Measurements from ENCODE around the gene SRD5A1. TPM values are rescaled to one million over a fixed set of nuclear protein-coding genes. Genes with fewer than 3 reads are reported as not detected.

SRD5A1 gene
- total and polyA plus RNA-seq, 2 of the 8 experiments (the other 6 are each of a cell fraction or from before 2014, with no cell fraction given) = 34.7 to 42.4 TPM

DNA sequence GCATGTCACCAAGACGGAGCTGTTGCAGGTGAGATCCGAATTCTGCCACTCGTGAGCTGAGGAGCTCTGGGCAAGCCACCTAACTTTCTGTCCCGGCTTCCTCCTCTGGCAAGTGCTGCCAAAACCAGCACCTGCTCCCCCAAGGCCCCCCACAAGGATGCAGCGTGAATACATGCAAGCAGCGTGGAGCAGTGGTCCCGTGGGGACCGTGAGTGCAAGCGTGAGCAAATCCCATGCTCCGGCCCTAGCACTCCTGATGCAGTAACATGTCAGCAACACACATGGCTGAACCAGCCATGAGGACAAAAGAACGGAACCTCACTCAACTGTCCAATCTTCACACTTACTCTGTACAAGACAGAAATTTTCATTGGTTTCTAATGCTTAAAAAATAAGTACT, 31.4 kb upstream of the SRD5A1 start:
- no peak overlapping the region for H4K5ac ChIP-seq (ENCODE audit: insufficient read length, low read depth, low read length)
- no peak overlapping the region for H2BK12ac ChIP-seq (ENCODE audit: low read depth, low read length)
- H2BK15ac ChIP-seq (ENCODE audit: low read length) = no peak overlapping the region
- H3K23ac ChIP-seq (ENCODE audit: insufficient read length) = no peak overlapping the region
- 89% methylated on average over 11 of the region's 11 CpGs; no CpG with 5 or more reads in 1 of the 2 experiments for WGBS, 2 experiments (ENCODE audit: extremely low coverage in 1 of 2, insufficient coverage in 1 of 2, insufficient read length in 1 of 2, insufficient replicate concordance in 2 of 2, low coverage in 1 of 2, low lambda C conversion rate in 2 of 2, missing lambda C conversion rate in 1 of 2)
- H4K20me1 ChIP-seq (replicated peaks in 1 of 2; ENCODE audit: control insufficient read depth in 1 of 2, insufficient read depth in 2 of 2, low read length in 2 of 2) = peaks cover 11 to 12% of the 10 kb centered on the region in 2 experiments
- no peak overlapping the region for H2BK5ac ChIP-seq (ENCODE audit: low read depth, low read length)
- peak overlapping the region; percentile 28; the same call in 1 of the 2 replicates for H4K8ac ChIP-seq (ENCODE audit: extremely low read depth, insufficient read depth, low read length)
- no peak overlapping the region for H3K4me2 ChIP-seq (ENCODE audit: insufficient read depth in 1 of 2, low read depth in 2 of 2, low read length in 2 of 2)
- no peaks in the 10 kb centered on the region for H3K23me2 ChIP-seq (ENCODE audit: low read depth, low read length)
- no peaks in the 10 kb centered on the region for H3K79me1 ChIP-seq (ENCODE audit: low read depth, low read length)
- DNase-seq (ENCODE audit: low read depth in 1 of 2, low spot score in 2 of 2) = no peak
- FAIRE-seq = no peak
- no peaks in the 10 kb centered on the region for H3K9me3 ChIP-seq (ENCODE audit: insufficient read depth in 2 of 2, low read depth in 1 of 2, low read length in 1 of 2)
- no peak overlapping the region for H3K56ac ChIP-seq (replicated peaks; ENCODE audit: insufficient read length, low read depth, low read length)
- no peak overlapping the region; the same call in 1 of the 2 replicates for H3K27ac ChIP-seq (ENCODE audit: low read depth, low read length)
- H3K9ac ChIP-seq (replicated peaks in 1 of 4; ENCODE audit: extremely low read depth in 1 of 4, low read depth in 3 of 4, low read length in 3 of 4) = no peak overlapping the region
- no peak overlapping the region for H2BK120ac ChIP-seq (replicated peaks; ENCODE audit: low read depth, low read length)
- TF ChIP-seq POLR2AphosphoS5 (IDR thresholded peaks at IDR 0.05; ENCODE audit: low read depth, low read length) = no peak
- TF ChIP-seq GTF2F1 (IDR thresholded peaks at IDR 0.05; ENCODE audit: borderline replicate concordance, low read depth, low read length) = no peak
- no peak for TF ChIP-seq TBP (IDR thresholded peaks at IDR 0.05; ENCODE audit: low read depth, low read length)
- TF ChIP-seq EP300 (IDR thresholded peaks at IDR 0.05; ENCODE audit: borderline replicate concordance in 1 of 2, low read depth in 2 of 2, low read length in 2 of 2) = no peak
- no peak for TF ChIP-seq CTBP2 (IDR thresholded peaks at IDR 0.05; ENCODE audit: borderline replicate concordance, insufficient read depth, insufficient read length, low read length)
- no peak for TF ChIP-seq NANOG (IDR thresholded peaks at IDR 0.05; ENCODE audit: insufficient read depth, low read depth, low read length, poor library complexity, severe bottlenecking)
- no peak for TF ChIP-seq HDAC6 (IDR thresholded peaks at IDR 0.05; ENCODE audit: low read depth, low read length)
- no peak for TF ChIP-seq SP4 (IDR thresholded peaks at IDR 0.05; ENCODE audit: low read length)
- no peak for TF ChIP-seq RXRA (IDR thresholded peaks at IDR 0.05; ENCODE audit: insufficient read depth, low read depth, low read length)
- no peak for TF ChIP-seq GABPA (IDR thresholded peaks at IDR 0.05; ENCODE audit: borderline replicate concordance, insufficient read depth, low read length)
- no peak for TF ChIP-seq CREB1 (IDR thresholded peaks at IDR 0.05)
- TF ChIP-seq, protein P1, sequence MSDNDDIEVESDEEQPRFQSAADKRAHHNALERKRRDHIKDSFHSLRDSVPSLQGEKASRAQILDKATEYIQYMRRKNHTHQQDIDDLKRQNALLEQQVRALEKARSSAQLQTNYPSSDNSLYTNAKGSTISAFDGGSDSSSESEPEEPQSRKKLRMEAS (IDR thresholded peaks at IDR 0.05) = no peak
- no peak overlapping the region for H2BK20ac ChIP-seq (ENCODE audit: low read length)
- ChIA-PET CTCF (ENCODE audit: partially characterized antibody) (interaction anchor here (0.8 to 1.1 kb wide), 3 partner anchors 10 to 24 kb away, joined by 3 read pairs; no protein-coding TSS in a partner anchor), POLR2A (ENCODE audit: partially characterized antibody) (interaction anchor here (0.9 to 2.5 kb wide), 4 partner anchors 8 to 31 kb away, joined by 3 to 8 read pairs (median 4); partner anchors contain the start of gene SRD5A1)
- no peak overlapping the region for H2AFZ ChIP-seq (ENCODE audit: low read length)
- H3K4me3 ChIP-seq (ENCODE audit: extremely low read depth in 1 of 4, insufficient read depth in 2 of 4, low read depth in 3 of 4, low read length in 4 of 4) = no peak overlapping the region
- H3K18ac ChIP-seq (ENCODE audit: extremely low read depth, low read length) = no peak overlapping the region
- H3K14ac ChIP-seq (ENCODE audit: insufficient read length) = no peak overlapping the region
- H3K79me2 ChIP-seq (ENCODE audit: control insufficient read depth in 1 of 2, insufficient read depth in 2 of 2, low read length in 2 of 2) = no peaks in the 10 kb centered on the region
- no peaks in the 10 kb centered on the region for H3K27me3 ChIP-seq (replicated peaks in 1 of 4; ENCODE audit: control insufficient read depth in 3 of 4, extremely low read depth in 1 of 4, insufficient read depth in 3 of 4, low read length in 3 of 4)
- no peak overlapping the region for H4K91ac ChIP-seq (replicated peaks; ENCODE audit: insufficient read length, low read length)
- no peaks in the 10 kb centered on the region for H3K4me1 ChIP-seq (replicated peaks in 1 of 4; ENCODE audit: control insufficient read depth in 3 of 4, insufficient read depth in 4 of 4, low read length in 3 of 4)
- H3K36me3 ChIP-seq (ENCODE audit: control insufficient read depth in 2 of 4, insufficient read depth in 4 of 4, low read length in 3 of 4) = peaks cover 47 to 79% (median 68%) of the 10 kb centered on the region in 4 experiments
- no peak overlapping the region for H3K4ac ChIP-seq (replicated peaks; ENCODE audit: insufficient read length, low read depth, low read length)
- H2AK5ac ChIP-seq (ENCODE audit: low read depth, low read length) = no peak overlapping the region

All from H1 (cell line).